HCEC 1CT (cell line): ENCODE results near the gene CHTF8.
"Not testable (repeated sequence)": the region's sequence is repeated elsewhere in the genome, so short reads cannot be mapped to it uniquely, and the experiment has no call there.

Experiments
- DNase-seq: peaks from one replicate; pipeline ENCODE4 v3.0.0-alpha.2; 2017

The CHTF8 gene

GRCh38 chr16:69132424-69133252 is at the start of gene CHTF8, which contains the start of gene UTP4:
Gene CHTF8 (minus strand): TSS chr16:69132588. CDS start chr16:69121458, 11,130 bp downstream.
Gene UTP4 (plus strand): TSS chr16:69132649. CDS start chr16:69133460, 811 bp downstream.
- DNase-seq: peak; percentile 84

GRCh38 chr16:69180011-69180338 is 47.6 kb upstream of the CHTF8 start:
- no peak for DNase-seq

- peak; percentile 80 for DNase-seq
Measured at GRCh38 chr16:69179328-69180010, 47.1 kb upstream of the CHTF8 start.

- peak; percentile 56 for DNase-seq
Measured at GRCh38 chr16:69176033-69176800, 43.8 kb upstream of the CHTF8 start.

- peak; percentile 48 for DNase-seq
Measured at GRCh38 chr16:69171325-69172084, 39.1 kb upstream of the CHTF8 start.

GRCh38 chr16:69169607-69170352 is 37.4 kb upstream of the CHTF8 start:
- DNase-seq: no peak

GRCh38 chr16:69169051-69169450 is 36.7 kb upstream of the CHTF8 start:
- no peak for DNase-seq

- peak; percentile 37 for DNase-seq
Measured at GRCh38 chr16:69166946-69167930, 34.9 kb upstream of the CHTF8 start.

- DNase-seq: peak; percentile 25
Measured at GRCh38 chr16:69166221-69166833, 33.9 kb upstream of the CHTF8 start.

GRCh38 chr16:69165584-69165983 is 33.2 kb upstream of the CHTF8 start:
- no peak for DNase-seq

GRCh38 chr16:69160192-69160591 is 27.8 kb upstream of the CHTF8 start:
- DNase-seq: no peak

GRCh38 chr16:69157196-69157595 is 24.8 kb upstream of the CHTF8 start:
- DNase-seq: no peak

- DNase-seq: peak; percentile 48
Measured at GRCh38 chr16:69150146-69150865, 17.9 kb upstream of the CHTF8 start.

- DNase-seq: not testable (repeated sequence)
Measured at GRCh38 chr16:69149621-69150020, 17.2 kb upstream of the CHTF8 start.

- no peak for DNase-seq
Measured at GRCh38 chr16:69145658-69146057, 13.3 kb upstream of the CHTF8 start.

GRCh38 chr16:69143116-69143515 is 10.7 kb upstream of the CHTF8 start:
- DNase-seq: no peak

- DNase-seq: no peak
Measured at GRCh38 chr16:69141936-69142335, 9.5 kb upstream of the CHTF8 start.

GRCh38 chr16:69141014-69141413 is 8.6 kb upstream of the CHTF8 start:
- DNase-seq: no peak

- not testable (repeated sequence) for DNase-seq
Measured at GRCh38 chr16:69139464-69139863, 7.1 kb upstream of the CHTF8 start.
